Measurements from ENCODE around the gene PTPRA.
"Not testable (repeated sequence)": the region's sequence is repeated elsewhere in the genome, so short reads cannot be mapped to it uniquely, and the experiment has no call there.

PTPRA gene, protein sequence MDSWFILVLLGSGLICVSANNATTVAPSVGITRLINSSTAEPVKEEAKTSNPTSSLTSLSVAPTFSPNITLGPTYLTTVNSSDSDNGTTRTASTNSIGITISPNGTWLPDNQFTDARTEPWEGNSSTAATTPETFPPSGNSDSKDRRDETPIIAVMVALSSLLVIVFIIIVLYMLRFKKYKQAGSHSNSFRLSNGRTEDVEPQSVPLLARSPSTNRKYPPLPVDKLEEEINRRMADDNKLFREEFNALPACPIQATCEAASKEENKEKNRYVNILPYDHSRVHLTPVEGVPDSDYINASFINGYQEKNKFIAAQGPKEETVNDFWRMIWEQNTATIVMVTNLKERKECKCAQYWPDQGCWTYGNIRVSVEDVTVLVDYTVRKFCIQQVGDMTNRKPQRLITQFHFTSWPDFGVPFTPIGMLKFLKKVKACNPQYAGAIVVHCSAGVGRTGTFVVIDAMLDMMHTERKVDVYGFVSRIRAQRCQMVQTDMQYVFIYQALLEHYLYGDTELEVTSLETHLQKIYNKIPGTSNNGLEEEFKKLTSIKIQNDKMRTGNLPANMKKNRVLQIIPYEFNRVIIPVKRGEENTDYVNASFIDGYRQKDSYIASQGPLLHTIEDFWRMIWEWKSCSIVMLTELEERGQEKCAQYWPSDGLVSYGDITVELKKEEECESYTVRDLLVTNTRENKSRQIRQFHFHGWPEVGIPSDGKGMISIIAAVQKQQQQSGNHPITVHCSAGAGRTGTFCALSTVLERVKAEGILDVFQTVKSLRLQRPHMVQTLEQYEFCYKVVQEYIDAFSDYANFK

DNA sequence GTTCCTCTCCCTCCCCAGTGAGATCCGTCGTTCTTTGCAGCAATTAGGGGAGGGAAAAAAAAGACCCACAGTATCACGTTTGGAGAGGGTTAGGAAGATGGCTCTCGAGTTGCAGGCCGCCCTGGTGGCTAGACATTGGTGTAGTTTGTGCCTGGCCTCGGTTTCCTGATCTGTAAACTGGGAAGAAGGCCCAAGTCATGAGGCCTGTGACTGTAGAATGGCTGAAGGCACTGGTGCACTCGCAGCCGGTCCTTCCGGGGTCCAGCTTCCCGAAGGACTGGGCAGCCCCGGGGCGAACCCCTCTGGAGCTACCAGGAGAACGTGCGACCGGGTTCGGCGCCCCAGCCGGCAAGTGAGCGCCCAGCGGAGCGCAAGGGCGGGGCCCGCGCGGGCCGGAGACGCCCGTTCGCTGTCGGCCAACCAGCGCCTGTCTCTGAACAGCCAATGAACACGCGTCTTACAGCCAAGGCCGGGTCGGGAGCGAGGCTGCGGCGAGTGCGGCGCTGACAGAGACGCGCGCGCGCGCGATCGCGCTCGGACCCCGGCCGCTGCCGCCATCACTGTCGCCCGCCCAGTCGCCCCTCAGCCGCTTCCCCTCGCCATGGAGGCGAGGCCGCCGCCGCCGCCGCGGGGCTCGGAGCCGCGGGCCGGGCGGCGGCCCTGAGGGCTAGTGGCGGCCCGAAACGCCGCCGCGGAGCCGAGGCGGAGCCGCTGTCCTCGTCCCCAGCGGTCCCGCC lies at the start of gene PTPRA:
TSS of gene PTPRA (plus strand) at position 472 of the 737 bp plus-strand sequence. CDS start 90,797 bp downstream, outside the sequence.
- DNase-seq: peak; percentile 92

DNA sequence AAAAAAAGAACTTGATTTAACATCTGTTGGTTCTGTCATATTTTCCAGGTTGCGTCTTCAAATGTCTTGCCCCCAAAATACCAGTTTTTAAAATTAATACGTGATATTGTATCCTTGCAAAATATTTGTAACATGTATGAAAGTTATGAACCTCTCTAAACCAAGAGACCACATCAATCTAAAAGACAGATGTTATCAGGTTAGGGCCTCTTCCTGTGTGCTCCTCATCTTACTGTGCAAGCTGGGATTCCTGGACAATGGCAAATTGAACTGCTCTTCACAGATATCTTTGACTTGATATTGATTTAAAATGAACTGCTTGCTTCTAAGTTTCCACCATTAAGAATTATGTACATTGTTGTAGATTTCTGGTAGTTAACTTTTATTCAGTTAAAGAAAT lies 47.5 kb upstream of the PTPRA start:
- no peak for DNase-seq

DNA sequence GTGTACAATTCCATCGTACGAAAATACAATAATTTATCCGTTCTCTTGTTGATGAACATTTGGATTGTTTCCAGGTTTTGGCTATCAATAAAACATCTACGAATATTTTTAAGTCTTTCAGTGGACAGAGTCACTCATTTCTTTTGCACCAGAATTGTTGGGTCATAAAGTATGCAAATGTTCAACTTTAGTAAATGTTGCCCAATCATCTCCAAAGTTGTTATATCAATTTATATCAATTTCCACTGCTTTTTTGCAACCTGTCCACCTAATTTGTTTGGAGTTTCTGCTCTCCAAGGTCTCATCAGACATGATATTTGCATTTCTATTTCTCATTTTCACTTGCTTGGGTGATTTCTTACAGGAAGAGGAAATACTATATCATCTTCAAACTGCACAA lies 46.6 kb upstream of the PTPRA start:
- no peak for DNase-seq

DNA sequence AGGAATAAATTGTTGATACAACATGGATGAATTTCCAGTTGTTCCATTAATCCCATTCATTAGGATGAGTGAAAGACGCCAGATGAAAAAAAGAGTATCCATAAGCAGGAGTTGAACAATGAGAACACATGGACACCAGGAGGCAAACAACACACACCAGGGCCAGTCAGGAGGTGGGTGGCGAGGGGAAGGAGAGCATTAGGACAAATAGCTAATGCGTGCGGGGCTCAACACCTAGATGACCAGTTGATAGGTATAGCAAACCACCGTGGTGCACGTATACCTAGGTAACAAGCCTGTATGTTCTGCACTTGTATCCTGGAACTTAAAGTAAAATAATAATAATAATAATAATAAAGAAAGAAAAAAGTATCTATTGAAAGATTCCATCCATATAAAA lies 43.9 kb upstream of the PTPRA start:
- no peak for DNase-seq

DNA sequence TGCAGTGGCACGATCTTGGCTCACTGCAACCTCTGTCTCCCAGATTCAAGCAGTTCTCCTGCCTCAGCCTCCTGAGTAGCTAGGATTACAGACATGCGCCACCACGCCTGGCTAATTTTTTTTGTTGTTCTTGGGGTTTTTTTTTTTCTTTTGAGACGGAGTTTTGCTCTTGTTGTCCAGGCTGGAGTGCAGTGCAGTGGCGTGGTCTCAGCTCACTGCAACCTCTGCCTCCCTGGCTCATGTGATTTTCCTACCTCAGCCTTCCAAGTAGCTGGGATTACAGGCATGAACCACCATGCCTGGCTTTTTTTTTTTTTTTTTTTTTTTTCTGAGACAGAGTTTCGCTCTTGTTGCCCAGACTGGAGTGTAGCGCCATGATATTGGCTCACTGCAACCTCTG lies 42.1 kb upstream of the PTPRA start:
- DNase-seq: not testable (repeated sequence)

DNA sequence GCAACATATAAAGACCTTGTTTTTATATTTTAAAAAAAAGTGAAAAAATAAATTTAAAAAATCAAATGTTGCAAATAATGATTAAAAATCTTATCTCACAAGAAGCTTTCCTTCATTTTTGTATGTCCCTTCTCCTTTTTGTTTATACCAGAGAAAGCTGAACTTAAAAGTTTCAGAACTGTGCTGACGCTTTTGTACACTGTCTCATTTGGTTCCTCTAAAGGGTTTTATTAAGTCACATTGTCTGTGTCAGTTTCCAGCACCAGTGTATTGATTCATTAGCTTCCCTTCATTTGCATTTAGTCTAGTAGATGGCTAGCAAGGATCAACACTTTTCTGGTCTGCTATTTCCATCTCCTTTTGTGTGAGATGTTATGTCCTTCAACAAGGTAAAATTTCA lies 39.5 kb upstream of the PTPRA start:
- DNase-seq: no peak

DNA sequence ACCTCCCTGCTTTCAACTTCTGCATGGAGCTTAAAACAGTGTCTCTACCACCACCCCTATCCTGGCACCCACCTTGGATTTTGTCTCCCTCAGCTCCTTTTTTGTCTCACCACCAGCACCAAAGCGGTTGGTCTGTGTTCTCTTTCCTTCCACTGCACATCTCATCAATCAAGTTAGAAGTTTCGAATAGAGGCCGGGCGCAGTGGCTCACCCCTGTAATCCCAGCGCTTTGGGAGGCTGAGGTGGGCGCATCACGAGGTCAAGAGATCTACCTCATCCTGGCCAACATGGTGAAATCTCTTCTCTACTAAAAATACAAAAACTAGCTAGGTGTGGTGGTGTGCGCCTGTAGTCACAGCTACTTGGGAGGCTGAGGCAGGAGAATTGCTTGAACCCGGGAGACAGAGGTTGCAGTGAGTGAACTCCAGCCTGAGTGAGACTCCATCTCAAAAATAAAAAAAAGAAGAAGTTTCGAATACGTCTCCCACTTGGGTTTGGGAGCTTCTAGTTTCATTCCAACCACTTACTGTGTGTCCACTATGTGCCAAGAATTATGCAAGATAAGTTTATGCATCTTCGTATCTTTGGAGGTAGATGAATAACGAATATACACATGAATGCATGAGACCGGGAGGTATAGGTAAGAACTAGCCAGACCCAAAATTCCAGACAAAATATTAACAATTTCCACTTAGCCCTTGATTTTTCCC lies 38.7 kb upstream of the PTPRA start:
- DNase-seq: no peak

DNA sequence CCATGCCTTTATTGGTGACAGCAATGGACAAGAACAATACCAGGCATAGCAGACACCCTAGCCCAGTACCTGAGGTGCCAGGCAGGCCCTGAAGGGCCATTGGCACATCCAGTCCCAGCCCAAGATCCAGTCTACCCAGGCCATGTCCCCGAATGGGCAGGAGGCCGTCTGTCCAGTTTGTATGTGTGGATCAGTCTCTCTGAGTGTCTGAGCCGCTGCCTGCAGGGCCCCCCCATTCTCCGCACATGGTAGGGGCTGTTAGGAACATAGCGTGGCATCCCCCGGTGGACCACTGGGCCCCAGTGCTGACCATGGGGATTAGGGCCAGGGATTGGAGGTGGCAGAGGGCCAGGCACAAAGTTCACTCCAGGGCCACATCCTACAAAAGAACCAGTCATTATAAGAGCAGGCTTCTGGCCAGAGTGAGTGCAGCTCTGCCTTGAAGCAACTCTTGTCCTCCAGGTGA lies 37.9 kb upstream of the PTPRA start:
- no peak for DNase-seq

DNA sequence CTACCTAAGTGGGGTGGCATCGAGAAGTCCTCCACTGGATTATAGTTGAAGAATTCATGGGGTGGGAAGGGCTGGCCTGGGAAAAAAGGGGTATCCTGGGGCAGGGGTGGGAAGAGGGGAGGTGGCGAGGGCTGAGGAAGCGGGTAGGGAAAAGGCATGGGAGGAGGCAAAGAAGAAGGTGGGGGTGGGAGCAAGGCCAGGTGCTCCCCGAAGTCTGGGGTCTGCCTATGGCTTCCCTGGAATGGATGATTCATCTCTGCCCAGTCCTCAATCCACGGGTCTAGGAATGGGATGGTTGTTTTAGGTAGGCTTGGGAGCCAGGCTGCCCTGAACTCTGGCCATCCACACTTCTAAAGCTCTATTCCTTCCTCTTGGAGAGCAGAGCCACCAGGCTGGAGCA lies 37.2 kb upstream of the PTPRA start:
- no peak for DNase-seq

DNA sequence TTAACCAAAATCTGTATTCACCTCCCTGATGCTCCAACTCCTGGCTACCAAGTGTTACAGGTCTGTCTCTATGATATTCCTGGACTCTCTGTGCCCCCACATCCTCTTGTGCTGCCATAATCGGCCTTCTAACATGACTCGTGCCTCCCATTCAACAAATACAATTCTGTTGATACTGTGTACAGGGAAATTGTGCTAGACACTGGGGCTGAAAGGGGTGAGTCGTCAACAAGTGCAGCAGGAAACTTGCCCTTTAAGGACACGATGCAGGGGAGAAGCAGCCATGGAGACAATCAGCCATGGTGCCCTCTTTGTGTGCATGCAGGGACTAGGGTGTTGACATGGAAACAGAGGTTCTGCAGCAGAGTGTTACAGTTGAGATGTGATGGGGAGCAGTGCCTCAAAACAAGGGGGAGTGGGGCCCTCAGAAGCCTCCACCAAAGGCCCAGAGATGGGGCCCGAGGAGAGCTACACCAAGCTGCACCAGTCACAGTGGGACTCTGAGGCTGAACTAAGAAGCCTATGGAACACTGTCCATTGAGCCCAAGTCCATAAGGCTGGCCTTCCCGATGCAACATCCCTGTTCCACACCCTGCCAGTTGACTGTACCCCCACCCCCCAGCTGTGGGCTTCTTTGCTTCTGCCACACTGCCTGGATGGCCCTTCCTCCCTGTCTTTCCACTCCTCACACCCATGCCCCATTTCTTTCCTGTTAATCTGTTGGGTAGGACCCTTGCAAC lies 35.9 kb upstream of the PTPRA start:
- no peak for DNase-seq

DNA sequence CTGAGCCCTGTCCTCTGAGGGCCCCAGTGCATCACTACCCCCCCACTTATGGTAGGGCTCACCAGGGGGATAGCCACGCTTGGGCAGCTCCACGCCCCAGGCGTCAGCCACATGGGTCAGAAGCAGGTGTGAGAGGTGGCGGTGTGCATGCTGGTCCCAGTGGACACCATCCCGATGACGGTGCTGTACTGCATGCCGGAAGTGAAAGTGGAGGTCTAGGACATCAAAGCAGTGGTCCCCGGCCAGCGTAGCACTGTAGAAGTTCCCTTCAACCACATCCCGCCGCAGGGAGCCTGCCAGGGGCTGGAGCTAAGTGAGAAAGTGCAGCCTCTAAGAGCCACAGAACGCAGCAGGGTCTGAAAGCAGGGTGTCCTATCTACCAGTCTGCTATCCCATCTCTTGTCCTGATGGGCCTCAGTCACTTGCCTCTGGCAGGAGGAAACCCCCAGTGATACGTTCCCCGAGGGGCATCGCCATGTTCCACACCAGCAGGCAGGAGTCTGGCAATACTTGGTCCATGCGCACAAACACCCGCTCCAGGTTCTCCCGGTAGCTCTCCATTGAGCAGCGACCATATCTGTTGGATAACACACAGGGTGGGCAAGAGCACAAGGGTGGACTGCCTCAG lies 35.0 kb upstream of the PTPRA start:
- DNase-seq: no peak

DNA sequence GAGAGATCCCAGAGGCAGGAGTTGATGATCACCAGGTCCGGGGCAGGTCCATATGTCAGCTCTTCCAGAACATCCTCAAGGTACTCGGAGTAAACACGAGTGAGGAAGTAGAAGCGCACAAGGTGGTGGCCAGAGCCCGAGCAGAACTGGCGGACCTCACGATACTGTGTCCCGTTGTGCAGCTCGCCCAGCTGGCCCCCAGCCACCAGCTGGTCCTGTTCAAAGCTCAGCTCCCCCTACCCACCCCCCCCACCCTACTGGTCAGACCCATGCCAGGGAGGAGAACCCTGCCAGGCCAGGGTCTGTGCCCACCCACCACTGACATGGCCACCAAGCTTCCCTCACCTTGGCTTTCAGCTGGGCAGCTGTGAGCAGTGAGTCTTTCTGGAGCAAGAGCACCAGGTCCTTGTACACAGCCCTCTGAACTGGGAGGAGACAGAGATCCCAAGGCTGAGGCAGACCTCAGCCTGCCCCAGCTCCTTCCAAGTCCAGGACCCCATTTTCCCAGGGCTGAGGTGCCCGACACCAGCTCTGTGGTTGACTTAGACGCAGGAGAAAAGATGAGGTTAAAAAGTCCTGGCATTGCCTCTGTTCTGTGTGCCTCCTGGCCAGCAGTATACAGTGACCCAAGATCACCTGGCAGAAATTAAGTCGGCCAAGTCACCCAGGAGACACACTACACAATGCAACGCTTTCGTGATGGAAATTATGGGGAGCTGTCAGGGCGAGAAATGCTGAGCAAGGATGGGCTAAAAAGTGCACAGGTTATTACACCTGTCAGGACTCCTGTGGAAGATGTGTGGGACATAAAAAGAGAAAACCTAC lies 34.2 kb upstream of the PTPRA start:
- no peak for DNase-seq

DNA sequence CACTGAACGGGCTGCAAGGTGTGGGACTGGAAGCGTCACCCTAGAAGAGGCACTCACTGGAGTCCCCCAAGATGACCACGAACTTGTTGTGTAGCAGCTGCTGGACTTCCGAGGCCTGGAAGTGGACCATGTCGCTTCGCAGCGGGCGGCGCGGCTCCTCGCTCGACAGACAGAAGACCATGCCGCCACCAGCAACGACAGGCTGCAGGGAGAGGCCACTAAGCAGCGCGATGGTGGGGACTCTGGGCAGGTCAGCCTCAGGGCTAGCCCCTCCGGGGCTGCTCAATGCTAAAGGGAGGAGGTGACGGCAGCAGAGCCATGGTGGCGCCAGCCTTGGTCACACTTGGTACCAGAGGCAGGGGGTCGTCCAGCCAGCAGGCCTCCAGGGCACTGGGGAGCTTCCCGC lies 33.5 kb upstream of the PTPRA start:
- DNase-seq: peak; percentile 42

DNA sequence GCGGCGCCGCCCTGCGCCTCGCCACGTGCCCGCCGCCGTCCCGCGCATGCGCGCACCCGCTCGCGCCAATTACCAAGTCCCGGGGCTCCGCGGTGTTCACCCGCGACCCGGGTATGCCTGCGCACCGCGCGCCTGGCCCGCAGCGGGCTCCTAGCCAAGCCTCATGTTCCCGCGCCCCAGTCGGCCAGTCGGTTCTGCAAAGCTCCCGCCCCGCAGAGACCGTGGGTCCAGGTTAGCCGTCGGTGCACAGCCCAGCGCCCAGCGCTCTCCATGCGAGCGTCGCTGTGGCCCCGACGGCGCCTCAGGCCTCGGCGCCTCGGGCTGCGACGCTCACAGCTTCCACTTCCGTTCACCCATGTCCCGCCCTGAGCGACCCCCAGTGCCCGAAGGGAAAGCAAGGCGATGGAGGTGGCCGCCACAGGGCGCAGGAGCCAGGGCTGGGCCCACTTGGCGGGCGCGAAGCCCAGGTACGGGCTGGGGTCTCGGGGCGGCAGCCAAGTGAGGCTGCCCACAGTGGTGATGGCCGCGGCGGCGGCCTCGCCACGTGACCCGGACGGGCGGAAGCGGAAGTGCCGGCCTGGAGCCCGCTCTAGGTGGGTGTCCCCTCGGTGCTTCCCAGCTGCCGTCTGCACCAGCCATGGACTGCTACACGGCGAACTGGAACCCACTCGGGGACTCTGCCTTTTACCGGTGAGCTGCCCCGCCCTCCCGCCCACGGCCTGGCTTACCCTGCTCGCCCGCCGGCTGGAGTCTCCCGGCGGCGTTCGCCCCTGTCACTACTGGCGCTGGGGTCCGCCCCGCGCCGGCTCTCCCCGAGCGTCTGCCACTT lies 32.9 kb upstream of the PTPRA start, which contains the start of the genes PCED1A and VPS16:
TSS of gene PCED1A (minus strand) at position 518 of the 829 bp plus-strand sequence. CDS start 743 bp downstream, outside the sequence.
TSS of gene VPS16 (plus strand) at position 608 of the 829 bp plus-strand sequence. CDS start at position 638, 30 bp downstream.
- peak; percentile 91 for DNase-seq

DNA sequence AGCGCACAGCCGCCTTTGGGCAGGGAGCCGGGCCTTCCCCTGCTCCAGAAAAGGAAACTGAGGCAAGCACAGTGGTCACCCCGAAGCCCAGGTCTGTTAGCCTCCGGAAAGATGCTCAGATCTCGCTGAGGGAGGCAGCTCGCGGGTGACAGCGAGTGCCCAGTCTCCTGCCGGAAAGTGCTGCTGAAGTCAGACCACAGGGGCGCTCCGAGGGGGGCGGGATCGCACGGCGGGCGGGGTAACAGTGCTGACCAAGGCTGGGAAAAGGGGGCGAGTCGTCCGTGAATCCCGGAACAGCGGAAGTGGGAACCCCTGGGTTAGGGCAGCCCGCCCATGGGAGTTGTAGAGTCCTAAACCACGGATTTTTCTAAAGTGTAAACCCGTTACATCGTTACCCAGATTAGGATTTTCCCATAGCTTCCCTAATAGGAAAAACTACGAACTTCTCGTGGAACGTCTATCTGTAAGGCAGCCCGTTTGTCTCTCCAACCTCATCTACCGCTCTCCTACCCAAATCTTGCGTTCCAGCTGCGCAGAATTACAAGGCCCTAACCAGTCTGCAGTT lies 32.2 kb upstream of the PTPRA start:
- DNase-seq: no peak

DNA sequence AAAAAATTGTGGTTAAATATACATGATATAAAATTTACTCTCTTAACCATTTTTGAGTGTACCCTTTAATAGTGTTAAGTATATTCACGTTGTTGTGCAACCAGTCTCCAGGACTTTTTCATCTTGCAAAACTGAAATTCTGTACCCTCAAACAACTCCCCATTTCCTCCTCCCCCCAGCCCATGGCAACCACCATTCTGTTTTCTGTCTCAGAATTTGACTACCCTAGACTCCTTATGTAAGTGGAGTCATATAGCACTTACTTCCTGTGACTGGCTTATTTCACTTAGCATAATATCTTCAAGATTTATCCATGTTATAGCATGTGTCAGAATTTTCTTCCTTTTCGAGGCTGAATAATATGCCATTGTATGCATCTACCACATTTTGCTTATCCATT lies 27.7 kb upstream of the PTPRA start:
- DNase-seq: no peak

DNA sequence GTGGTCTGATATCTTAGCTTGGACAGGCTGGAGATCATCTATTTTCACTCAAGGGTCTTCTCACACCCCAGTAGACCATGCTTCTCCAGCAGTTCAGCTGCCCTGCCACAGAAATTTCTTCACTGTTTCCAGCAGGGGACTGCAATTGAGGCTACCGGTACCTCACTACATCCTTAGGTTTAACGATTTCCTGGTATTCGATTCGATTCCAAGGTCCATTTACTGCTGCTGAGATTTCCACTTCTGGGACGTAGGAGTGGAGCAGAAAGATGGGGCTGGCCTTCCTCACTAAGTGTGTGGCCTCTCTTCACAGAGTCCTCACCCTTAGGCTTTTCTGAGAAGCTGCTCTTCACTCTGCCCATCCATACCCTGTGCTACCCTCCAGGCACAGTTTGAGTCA lies 26.6 kb upstream of the PTPRA start:
- no peak for DNase-seq

DNA sequence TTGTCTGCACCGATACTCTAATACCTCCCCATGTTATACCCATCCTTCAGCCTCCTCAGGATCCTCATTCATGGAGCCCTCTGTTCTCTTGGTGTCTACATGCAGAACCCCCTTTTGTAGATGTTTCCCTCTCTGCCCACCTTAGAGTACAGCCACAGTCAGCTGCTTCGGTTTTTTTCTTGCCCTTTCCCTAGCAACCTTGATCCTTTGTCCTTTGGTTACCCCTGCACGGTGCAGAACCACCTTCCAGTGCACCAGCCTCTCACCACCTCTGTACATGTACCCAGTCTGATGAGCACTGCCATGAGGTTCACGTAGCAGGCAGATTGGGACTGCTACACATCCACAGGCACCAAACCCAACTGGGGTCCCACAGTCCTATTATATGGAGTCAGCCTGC lies 25.5 kb upstream of the PTPRA start:
- DNase-seq: no peak

DNA sequence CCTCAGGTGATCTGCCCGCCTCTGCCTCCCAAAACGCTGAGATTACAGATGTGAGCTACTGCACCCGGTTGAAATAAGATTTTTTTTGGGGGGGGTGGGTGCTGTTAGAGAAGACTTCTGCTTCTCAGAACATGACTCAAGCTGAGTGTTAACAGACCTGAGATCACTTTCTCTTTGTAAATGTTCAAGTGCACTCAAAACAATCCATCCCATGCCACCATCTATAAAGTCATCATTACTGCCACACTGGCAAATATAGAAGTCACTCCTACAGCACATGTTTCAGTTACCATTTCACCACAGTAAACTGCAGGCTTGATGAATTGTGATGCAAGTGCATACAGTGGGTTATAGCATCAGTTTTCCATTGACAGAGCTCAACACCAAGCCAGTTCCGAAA lies 23.8 kb upstream of the PTPRA start:
- DNase-seq: no peak

Measured in activated CD4-positive, CD25-positive, alpha-beta regulatory T cell treated with anti-CD3 and anti-CD28 coated beads, Interleukin-2, amount 50 U/mL, for 72 hours (primary cell).